ENCODE data around the gene MAEA.
"Not testable (repeated sequence)": the region's sequence is repeated elsewhere in the genome, so short reads cannot be mapped to it uniquely, and the experiment has no call there.

The MAEA gene

GRCh38 chr4:1327526-1328266 is 38.0 kb downstream of the MAEA start:
- Histone ChIP-seq H3K9me3 (ENCODE audit: insufficient read depth, low read depth, low read length) (no peaks in the 10 kb centered on the region), H3K9ac (ENCODE audit: low read depth, low read length) (no peak overlapping the region), H3K27me3 (ENCODE audit: insufficient read depth, low read length) (no peaks in the 10 kb centered on the region), H3K4me3 (ENCODE audit: low read length) (no peak overlapping the region), H3K36me3 (ENCODE audit: insufficient read depth, low read length) (peaks cover 65% of the 10 kb centered on the region), H3K27ac (ENCODE audit: low read depth, low read length) (no peak overlapping the region), H3K4me1 (ENCODE audit: insufficient read depth, low read length) (no peaks in the 10 kb centered on the region)
- 94% methylated on average over 33 of the region's 33 CpGs for WGBS

GRCh38 chr4:1328267-1329155 is 38.8 kb downstream of the MAEA start:
- 96% methylated on average over 51 of the region's 51 CpGs for WGBS
- H3K4me1 ChIP-seq (ENCODE audit: insufficient read depth, low read length): no peaks in the 10 kb centered on the region
- peaks cover 66% of the 10 kb centered on the region for H3K36me3 ChIP-seq (ENCODE audit: insufficient read depth, low read length)

DNA sequence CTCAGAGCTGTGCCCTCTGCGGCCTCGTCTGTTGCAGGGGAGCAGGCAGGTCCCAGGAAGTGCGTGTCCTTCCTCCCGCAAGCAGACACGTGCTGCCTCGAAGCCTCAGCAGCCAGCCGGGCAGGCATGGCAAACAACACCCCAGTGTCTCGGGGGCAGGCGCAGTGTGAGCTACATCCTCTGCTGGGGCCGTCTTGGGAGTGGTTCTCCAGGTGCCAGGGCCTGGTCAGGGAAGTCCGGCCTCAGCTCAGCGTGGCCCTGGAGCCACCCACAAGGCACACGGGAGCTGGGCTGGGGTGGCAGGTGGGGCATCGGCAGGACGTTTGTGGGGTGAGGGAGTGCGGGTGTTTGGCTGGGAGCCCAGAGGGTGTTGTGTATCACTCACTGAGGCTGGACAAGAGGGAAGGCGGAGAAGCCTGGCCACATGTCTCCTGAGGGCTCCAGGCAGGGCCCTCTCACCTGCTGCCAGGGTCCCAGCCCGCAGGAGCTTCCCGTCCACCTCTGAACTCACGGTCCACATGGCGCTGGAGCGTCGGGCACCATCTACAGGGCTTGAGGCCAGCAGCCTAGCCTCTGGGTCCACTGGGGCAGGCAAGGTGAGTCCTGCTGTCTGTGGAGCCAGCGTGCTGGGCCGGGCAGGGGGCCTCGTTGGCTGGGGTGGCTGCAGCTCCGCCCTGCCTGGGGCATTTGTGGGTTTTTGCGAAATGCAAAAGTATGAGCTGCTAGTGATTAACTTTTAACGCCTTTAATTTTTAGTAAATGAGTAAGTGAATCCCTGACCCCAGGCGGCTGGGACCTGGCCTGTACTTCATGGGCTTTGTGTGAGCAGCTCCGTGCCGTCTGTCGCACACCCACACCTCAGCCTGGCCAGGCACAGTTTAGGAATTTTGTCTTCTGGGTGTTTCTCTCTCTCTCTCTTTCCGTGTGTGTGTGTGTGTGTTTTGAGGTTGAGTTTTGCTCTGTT is 40.0 kb downstream of the MAEA start:
- H3K27me3 ChIP-seq (ENCODE audit: insufficient read depth, low read length): no peaks in the 10 kb centered on the region
- H3K9ac ChIP-seq (ENCODE audit: low read depth, low read length): no peak overlapping the region
- no peaks in the 10 kb centered on the region for H3K4me1 ChIP-seq (ENCODE audit: insufficient read depth, low read length)
- H3K9me3 ChIP-seq (ENCODE audit: insufficient read depth, low read depth, low read length): no peaks in the 10 kb centered on the region
- no peak overlapping the region for H3K4me3 ChIP-seq (ENCODE audit: low read length)
- peaks cover 65% of the 10 kb centered on the region for H3K36me3 ChIP-seq (ENCODE audit: insufficient read depth, low read length)
- no peak overlapping the region for H3K27ac ChIP-seq (ENCODE audit: low read depth, low read length)
- WGBS: 94% methylated on average over 33 of the region's 34 CpGs

More at GRCh38 chr4:1328267-1329155, 38.8 kb downstream of the MAEA start:
- Histone ChIP-seq H3K9ac (ENCODE audit: low read depth, low read length) (no peak overlapping the region), H3K9me3 (ENCODE audit: insufficient read depth, low read depth, low read length) (no peaks in the 10 kb centered on the region), H3K27ac (ENCODE audit: low read depth, low read length) (no peak overlapping the region), H3K27me3 (ENCODE audit: insufficient read depth, low read length) (no peaks in the 10 kb centered on the region), H3K4me3 (ENCODE audit: low read length) (no peak overlapping the region)

- H3K4me1 ChIP-seq (ENCODE audit: insufficient read depth, low read length): no peaks in the 10 kb centered on the region
- H3K4me3 ChIP-seq (ENCODE audit: low read length): no peak overlapping the region
- WGBS: 92% methylated on average over 34 of the region's 34 CpGs
- H3K36me3 ChIP-seq (ENCODE audit: insufficient read depth, low read length): peaks cover 58% of the 10 kb centered on the region
- no peaks in the 10 kb centered on the region for H3K9me3 ChIP-seq (ENCODE audit: insufficient read depth, low read depth, low read length)
- no peaks in the 10 kb centered on the region for H3K27me3 ChIP-seq (ENCODE audit: insufficient read depth, low read length)
- H3K9ac ChIP-seq (ENCODE audit: low read depth, low read length): no peak overlapping the region
- no peak overlapping the region for H3K27ac ChIP-seq (ENCODE audit: low read depth, low read length)
Measured at GRCh38 chr4:1330761-1331590, 41.3 kb downstream of the MAEA start.

- 95% methylated on average over 21 of the region's 21 CpGs for WGBS
- Histone ChIP-seq H3K27ac (ENCODE audit: low read depth, low read length) (no peak overlapping the region), H3K4me1 (ENCODE audit: insufficient read depth, low read length) (no peaks in the 10 kb centered on the region)
Measured at GRCh38 chr4:1331591-1332353, 42.1 kb downstream of the MAEA start.

DNA sequence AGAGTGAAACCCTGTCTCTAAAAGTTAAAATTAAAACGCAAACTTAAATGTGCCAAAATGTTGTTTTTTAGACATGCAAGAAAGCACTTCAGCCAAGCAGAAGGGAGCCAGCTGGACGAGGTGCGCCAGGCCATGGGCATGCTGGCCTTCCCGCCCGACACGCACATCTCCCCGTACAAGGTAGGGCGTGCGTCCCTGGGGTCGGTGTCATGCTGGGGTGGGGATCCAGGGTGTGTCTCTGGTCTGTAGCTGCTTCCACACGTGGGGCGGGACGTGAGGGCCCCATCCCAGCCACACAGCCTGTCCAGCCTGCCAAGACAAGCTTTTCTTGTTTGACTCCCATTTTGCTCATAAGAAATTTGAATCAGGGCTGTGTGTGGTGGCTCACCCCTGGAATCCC is 43.0 kb downstream of the MAEA start:
- WGBS: 98% methylated on average over 13 of the region's 13 CpGs

More at GRCh38 chr4:1331591-1332353, 42.1 kb downstream of the MAEA start:
- Histone ChIP-seq H3K4me3 (ENCODE audit: low read length) (no peak overlapping the region), H3K36me3 (ENCODE audit: insufficient read depth, low read length) (peaks cover 61% of the 10 kb centered on the region), H3K9me3 (ENCODE audit: insufficient read depth, low read depth, low read length) (no peaks in the 10 kb centered on the region), H3K9ac (ENCODE audit: low read depth, low read length) (no peak overlapping the region), H3K27me3 (ENCODE audit: insufficient read depth, low read length) (no peaks in the 10 kb centered on the region)

DNA sequence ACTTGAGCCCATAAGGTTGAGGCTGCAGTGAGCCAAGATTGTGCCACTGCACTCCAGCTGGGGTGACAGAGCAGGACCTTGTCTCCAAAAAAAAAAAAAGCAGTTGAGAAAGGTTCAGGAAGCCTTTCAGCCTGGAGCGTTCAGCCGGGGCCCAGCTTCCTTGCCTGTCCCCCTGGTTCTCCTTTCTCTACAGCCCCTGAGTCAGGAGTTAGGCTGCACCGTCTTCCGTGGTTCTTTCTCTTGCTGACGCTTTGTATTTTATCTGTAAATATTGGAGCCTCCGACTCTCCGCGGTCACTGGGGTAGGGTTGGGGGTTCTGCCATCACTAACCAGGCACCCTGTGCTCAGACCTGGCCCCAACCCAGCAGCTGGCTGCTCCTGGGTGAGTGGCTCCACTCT is 43.6 kb downstream of the MAEA start:
- Histone ChIP-seq H3K27ac (ENCODE audit: low read depth, low read length) (no peak overlapping the region), H3K9me3 (ENCODE audit: insufficient read depth, low read depth, low read length) (no peaks in the 10 kb centered on the region), H3K4me3 (ENCODE audit: low read length) (no peak overlapping the region), H3K4me1 (ENCODE audit: insufficient read depth, low read length) (no peaks in the 10 kb centered on the region), H3K27me3 (ENCODE audit: insufficient read depth, low read length) (no peaks in the 10 kb centered on the region), H3K36me3 (ENCODE audit: insufficient read depth, low read length) (peaks cover 65% of the 10 kb centered on the region), H3K9ac (ENCODE audit: low read depth, low read length) (no peak overlapping the region)
- 97% methylated on average over 8 of the region's 8 CpGs for WGBS

More for the DNA sequence above, 43.0 kb downstream of the MAEA start:
- H3K4me3 ChIP-seq (ENCODE audit: low read length): no peak overlapping the region
- H3K4me1 ChIP-seq (ENCODE audit: insufficient read depth, low read length): no peaks in the 10 kb centered on the region
- peaks cover 65% of the 10 kb centered on the region for H3K36me3 ChIP-seq (ENCODE audit: insufficient read depth, low read length)
- H3K9me3 ChIP-seq (ENCODE audit: insufficient read depth, low read depth, low read length): no peaks in the 10 kb centered on the region
- no peak overlapping the region for H3K27ac ChIP-seq (ENCODE audit: low read depth, low read length)
- H3K9ac ChIP-seq (ENCODE audit: low read depth, low read length): no peak overlapping the region
- no peaks in the 10 kb centered on the region for H3K27me3 ChIP-seq (ENCODE audit: insufficient read depth, low read length)

DNA sequence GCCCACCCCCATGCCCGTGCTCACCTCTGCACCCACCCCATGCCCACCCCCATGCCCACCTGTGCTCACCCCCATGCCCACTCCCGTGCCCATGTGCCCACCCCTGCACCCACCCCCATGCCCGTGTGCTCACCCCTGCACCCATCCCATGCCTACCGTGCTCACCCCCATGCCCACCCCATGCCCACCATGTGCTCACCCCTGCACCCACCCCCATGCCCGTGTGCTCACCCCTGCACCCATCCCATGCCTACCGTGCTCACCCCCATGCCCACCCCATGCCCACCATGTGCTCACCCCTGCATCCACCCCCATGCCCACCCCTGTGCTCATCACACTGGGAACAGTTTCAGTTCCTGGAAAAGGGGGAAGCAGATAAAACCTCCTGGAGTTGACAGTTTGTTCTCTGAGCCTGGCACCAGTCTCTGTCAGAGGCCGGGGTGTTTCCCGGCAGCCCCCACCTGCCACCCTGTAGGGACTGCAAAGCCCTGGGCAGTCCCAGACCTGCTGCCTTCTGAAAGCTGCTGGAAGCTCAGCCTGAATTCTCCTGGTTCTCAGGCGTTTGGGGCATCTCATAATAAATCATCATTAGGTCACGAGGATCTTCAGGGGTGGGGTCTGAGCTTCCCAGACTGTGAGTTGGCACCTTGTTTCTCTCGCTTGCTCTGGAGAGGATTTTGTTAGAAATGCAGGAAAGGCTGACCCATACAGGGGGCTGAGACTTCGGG is 44.3 kb downstream of the MAEA start:
- not testable (repeated sequence) for H3K9ac ChIP-seq (ENCODE audit: low read depth, low read length); H3K9me3 ChIP-seq (ENCODE audit: insufficient read depth, low read depth, low read length); H3K4me1 ChIP-seq (ENCODE audit: insufficient read depth, low read length); H3K27me3 ChIP-seq (ENCODE audit: insufficient read depth, low read length); H3K4me3 ChIP-seq (ENCODE audit: low read length); H3K27ac ChIP-seq (ENCODE audit: low read depth, low read length)
- peaks cover 64% of the 10 kb centered on the region for H3K36me3 ChIP-seq (ENCODE audit: insufficient read depth, low read length)
- 92% methylated on average over 7 of the region's 12 CpGs for WGBS

- Histone ChIP-seq H3K4me1 (ENCODE audit: insufficient read depth, low read length) (no peaks in the 10 kb centered on the region), H3K27me3 (ENCODE audit: insufficient read depth, low read length) (no peaks in the 10 kb centered on the region), H3K9ac (ENCODE audit: low read depth, low read length) (no peak overlapping the region), H3K27ac (ENCODE audit: low read depth, low read length) (no peak overlapping the region), H3K9me3 (ENCODE audit: insufficient read depth, low read depth, low read length) (no peaks in the 10 kb centered on the region), H3K36me3 (ENCODE audit: insufficient read depth, low read length) (peaks cover 65% of the 10 kb centered on the region), H3K4me3 (ENCODE audit: low read length) (no peak overlapping the region)
- 94% methylated on average over 6 of the region's 6 CpGs for WGBS
Measured at GRCh38 chr4:1334579-1334895, 44.8 kb downstream of the MAEA start.

Data from HUES64 (cell line).